ENCODE results near the gene CISD3. TPM values are rescaled to one million over a fixed set of nuclear protein-coding genes. Genes with fewer than 3 reads are reported as not detected.
A peak's percentile ranks its signal among the peaks of the same experiment; 100 is the strongest.

Gene CISD3
- total and polyA plus RNA-seq, 4 donors: 4.5 to 152 (median 37.3) TPM

DNA sequence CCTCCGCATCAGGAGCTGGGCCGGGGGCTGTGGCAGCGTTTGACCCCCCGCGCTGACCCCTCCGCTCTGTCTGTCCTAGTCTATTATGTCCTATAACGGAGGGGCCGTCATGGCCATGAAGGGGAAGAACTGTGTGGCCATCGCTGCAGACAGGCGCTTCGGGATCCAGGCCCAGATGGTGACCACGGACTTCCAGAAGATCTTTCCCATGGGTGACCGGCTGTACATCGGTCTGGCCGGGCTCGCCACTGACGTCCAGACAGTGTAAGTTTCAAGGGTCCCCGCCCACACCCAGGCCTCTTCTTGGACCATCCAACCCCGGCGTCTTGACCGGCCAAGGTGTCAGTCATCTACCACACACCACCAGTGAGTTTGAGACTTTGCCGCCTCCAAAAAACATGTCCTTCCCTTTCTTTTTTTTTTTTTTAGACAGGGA lies 22.9 kb downstream of the CISD3 start:
- TF ChIP-seq HNF4A (conservative IDR thresholded peaks at IDR 0.05) (no peak), RXRA (IDR thresholded peaks at IDR 0.05) (no peak), FOXA2 (IDR thresholded peaks at IDR 0.05) (no peak), GABPA (IDR thresholded peaks at IDR 0.05 in 1 of 2, conservative IDR thresholded peaks at IDR 0.05 in 1 of 2) (no peak), TAF1 (conservative IDR thresholded peaks at IDR 0.05) (no peak), EGR1 (IDR thresholded peaks at IDR 0.05; ENCODE audit: low read depth in 2 of 2) (no peak), HNF4G (IDR thresholded peaks at IDR 0.05) (no peak), NR2F2 (IDR thresholded peaks at IDR 0.05) (no peak), YY1 (IDR thresholded peaks at IDR 0.05) (no peak), FOXA1 (IDR thresholded peaks at IDR 0.05) (no peak)
- TF ChIP-seq, protein P1, sequence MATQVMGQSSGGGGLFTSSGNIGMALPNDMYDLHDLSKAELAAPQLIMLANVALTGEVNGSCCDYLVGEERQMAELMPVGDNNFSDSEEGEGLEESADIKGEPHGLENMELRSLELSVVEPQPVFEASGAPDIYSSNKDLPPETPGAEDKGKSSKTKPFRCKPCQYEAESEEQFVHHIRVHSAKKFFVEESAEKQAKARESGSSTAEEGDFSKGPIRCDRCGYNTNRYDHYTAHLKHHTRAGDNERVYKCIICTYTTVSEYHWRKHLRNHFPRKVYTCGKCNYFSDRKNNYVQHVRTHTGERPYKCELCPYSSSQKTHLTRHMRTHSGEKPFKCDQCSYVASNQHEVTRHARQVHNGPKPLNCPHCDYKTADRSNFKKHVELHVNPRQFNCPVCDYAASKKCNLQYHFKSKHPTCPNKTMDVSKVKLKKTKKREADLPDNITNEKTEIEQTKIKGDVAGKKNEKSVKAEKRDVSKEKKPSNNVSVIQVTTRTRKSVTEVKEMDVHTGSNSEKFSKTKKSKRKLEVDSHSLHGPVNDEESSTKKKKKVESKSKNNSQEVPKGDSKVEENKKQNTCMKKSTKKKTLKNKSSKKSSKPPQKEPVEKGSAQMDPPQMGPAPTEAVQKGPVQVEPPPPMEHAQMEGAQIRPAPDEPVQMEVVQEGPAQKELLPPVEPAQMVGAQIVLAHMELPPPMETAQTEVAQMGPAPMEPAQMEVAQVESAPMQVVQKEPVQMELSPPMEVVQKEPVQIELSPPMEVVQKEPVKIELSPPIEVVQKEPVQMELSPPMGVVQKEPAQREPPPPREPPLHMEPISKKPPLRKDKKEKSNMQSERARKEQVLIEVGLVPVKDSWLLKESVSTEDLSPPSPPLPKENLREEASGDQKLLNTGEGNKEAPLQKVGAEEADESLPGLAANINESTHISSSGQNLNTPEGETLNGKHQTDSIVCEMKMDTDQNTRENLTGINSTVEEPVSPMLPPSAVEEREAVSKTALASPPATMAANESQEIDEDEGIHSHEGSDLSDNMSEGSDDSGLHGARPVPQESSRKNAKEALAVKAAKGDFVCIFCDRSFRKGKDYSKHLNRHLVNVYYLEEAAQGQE (IDR thresholded peaks at IDR 0.05): no peak
- TF ChIP-seq, protein P2, sequence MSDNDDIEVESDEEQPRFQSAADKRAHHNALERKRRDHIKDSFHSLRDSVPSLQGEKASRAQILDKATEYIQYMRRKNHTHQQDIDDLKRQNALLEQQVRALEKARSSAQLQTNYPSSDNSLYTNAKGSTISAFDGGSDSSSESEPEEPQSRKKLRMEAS (IDR thresholded peaks at IDR 0.05): no peak
- TF ChIP-seq, protein P3, sequence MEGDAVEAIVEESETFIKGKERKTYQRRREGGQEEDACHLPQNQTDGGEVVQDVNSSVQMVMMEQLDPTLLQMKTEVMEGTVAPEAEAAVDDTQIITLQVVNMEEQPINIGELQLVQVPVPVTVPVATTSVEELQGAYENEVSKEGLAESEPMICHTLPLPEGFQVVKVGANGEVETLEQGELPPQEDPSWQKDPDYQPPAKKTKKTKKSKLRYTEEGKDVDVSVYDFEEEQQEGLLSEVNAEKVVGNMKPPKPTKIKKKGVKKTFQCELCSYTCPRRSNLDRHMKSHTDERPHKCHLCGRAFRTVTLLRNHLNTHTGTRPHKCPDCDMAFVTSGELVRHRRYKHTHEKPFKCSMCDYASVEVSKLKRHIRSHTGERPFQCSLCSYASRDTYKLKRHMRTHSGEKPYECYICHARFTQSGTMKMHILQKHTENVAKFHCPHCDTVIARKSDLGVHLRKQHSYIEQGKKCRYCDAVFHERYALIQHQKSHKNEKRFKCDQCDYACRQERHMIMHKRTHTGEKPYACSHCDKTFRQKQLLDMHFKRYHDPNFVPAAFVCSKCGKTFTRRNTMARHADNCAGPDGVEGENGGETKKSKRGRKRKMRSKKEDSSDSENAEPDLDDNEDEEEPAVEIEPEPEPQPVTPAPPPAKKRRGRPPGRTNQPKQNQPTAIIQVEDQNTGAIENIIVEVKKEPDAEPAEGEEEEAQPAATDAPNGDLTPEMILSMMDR (IDR thresholded peaks at IDR 0.05; ENCODE audit: low read depth, low read length, missing input control): no peak
- peak overlapping the region; percentile 89 to 94 for H3K27ac ChIP-seq (ENCODE audit: low read depth in 1 of 2, low read length in 2 of 2)
- peak overlapping the region; percentile 70 to 84 for H3K9ac ChIP-seq (ENCODE audit: low read depth in 1 of 2, low read length in 2 of 2)
- H3K36me3 ChIP-seq (ENCODE audit: control insufficient read depth in 4 of 4, insufficient read depth in 3 of 4, low read depth in 1 of 4, low read length in 3 of 4): peaks cover 3 to 14% (median 11%) of the 10 kb centered on the region in 4 donors
- peak overlapping the region; percentile 76 to 99 (median 93) for H3K4me3 ChIP-seq (ENCODE audit: low read depth in 1 of 3, low read length in 3 of 3)
- no peaks in the 10 kb centered on the region for H3K9me3 ChIP-seq (ENCODE audit: control insufficient read depth in 4 of 4, low read length in 3 of 4)
- H3K4me1 ChIP-seq (ENCODE audit: control insufficient read depth in 4 of 4, insufficient read depth in 4 of 4, low read length in 3 of 4): peaks cover 13 to 52% (median 37%) of the 10 kb centered on the region in 4 donors
- WGBS: 7% methylated on average over 22 of the region's 22 CpGs
- no peak for DNase-seq (ENCODE audit: low spot score)
- H3K27me3 ChIP-seq (ENCODE audit: control insufficient read depth in 4 of 4, insufficient read depth in 4 of 4, low read length in 3 of 4): no peaks in the 10 kb centered on the region

- Histone ChIP-seq H3K4me3 (ENCODE audit: low read depth in 1 of 3, low read length in 3 of 3) (no peak overlapping the region), H3K4me1 (ENCODE audit: control insufficient read depth in 4 of 4, insufficient read depth in 4 of 4, low read length in 3 of 4) (peaks cover 0 to 2% (median 0%) of the 10 kb centered on the region in 4 donors), H3K9me3 (ENCODE audit: control insufficient read depth in 4 of 4, low read length in 3 of 4) (no peaks in the 10 kb centered on the region), H3K36me3 (ENCODE audit: control insufficient read depth in 4 of 4, insufficient read depth in 3 of 4, low read depth in 1 of 4, low read length in 3 of 4) (peaks cover 26 to 67% (median 48%) of the 10 kb centered on the region in 4 donors), H3K27me3 (ENCODE audit: control insufficient read depth in 4 of 4, insufficient read depth in 4 of 4, low read length in 3 of 4) (no peaks in the 10 kb centered on the region), H3K9ac (ENCODE audit: low read depth in 1 of 2, low read length in 2 of 2) (no peak overlapping the region), H3K27ac (ENCODE audit: low read depth in 1 of 2, low read length in 2 of 2) (no peak overlapping the region)
- TF ChIP-seq JUND (IDR thresholded peaks at IDR 0.05): no peak
- TF ChIP-seq, protein P4, sequence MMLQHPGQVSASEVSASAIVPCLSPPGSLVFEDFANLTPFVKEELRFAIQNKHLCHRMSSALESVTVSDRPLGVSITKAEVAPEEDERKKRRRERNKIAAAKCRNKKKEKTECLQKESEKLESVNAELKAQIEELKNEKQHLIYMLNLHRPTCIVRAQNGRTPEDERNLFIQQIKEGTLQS (IDR thresholded peaks at IDR 0.05): no peak
- peak in 1 of 2 donors; percentile 47 for TF ChIP-seq RAD21 (IDR thresholded peaks at IDR 0.05)
- 90% methylated on average over 4 of the region's 4 CpGs for WGBS
- no peak for DNase-seq (ENCODE audit: low spot score)
These were observed 31.5 kb downstream of the CISD3 start for GRCh38 chr17:38761612-38762011.

All from liver (tissue), 9 donors.